ENCODE measurements around the gene EDIL3. TPM values are rescaled to one million over a fixed set of nuclear protein-coding genes. Genes with fewer than 3 reads are reported as not detected.

EDIL3 gene
- total and polyA plus RNA-seq, 10 of the 15 experiments (the other 5 are each of a cell fraction or from before 2014, with no cell fraction given), result 0.01 to 0.62 (median 0.20) TPM

GRCh38 chr5:84322646-84323045, 62.0 kb downstream of the EDIL3 start:
- Histone ChIP-seq H3K27me3 (replicated peaks in 1 of 2; ENCODE audit: control insufficient read depth in 2 of 2, insufficient read depth in 2 of 2, low read length in 1 of 2) (no peaks in the 10 kb centered on the region), H4K20me1 (ENCODE audit: control insufficient read depth, insufficient read depth) (no peaks in the 10 kb centered on the region), H3K4me1 (ENCODE audit: control insufficient read depth, insufficient read depth, low read length) (no peaks in the 10 kb centered on the region), H3K9ac (ENCODE audit: control insufficient read depth, insufficient read depth, low read length) (no peak overlapping the region), H3K9me3 (replicated peaks; ENCODE audit: control insufficient read depth, insufficient read depth, low read length) (no peaks in the 10 kb centered on the region), H3K27ac (ENCODE audit: control insufficient read depth, insufficient read depth) (no peak overlapping the region), H3K79me2 (ENCODE audit: control insufficient read depth, insufficient read depth, low read length) (no peaks in the 10 kb centered on the region), H3K4me3 (no peak overlapping the region), H3K4me2 (ENCODE audit: control insufficient read depth, insufficient read depth) (no peak overlapping the region), H2AFZ (ENCODE audit: control insufficient read depth, low read depth, low read length) (no peak overlapping the region), H3K36me3 (ENCODE audit: control insufficient read depth in 2 of 2, insufficient read depth in 2 of 2, low read length in 1 of 2) (no peaks in the 10 kb centered on the region)
- ATAC-seq (no peak), FAIRE-seq (no peak), DNase-seq (ENCODE audit: low read depth, low spot score) (no peak)
- ChIA-PET POLR2A (no interaction called here), SMC1A (ENCODE audit: uncharacterized antibody, unreplicated experiment) (no interaction called here), RAD21 (ENCODE audit: unreplicated experiment) (no interaction called here), CTCF (no interaction called here)
- intact Hi-C loops (cut with micrococcal nuclease; ENCODE audit: unreplicated experiment), result no loop called here
- WGBS (ENCODE audit: insufficient coverage, insufficient replicate concordance, low lambda C conversion rate, missing lambda C conversion rate), result 21% methylated on average over 3 of the region's 3 CpGs
- in situ Hi-C loops (cut with MboI), result no loop called here
- TF ChIP-seq EGR1 (IDR thresholded peaks at IDR 0.05; ENCODE audit: borderline replicate concordance in 1 of 2, low read depth in 2 of 2, low read length in 2 of 2) (no peak), JUND (IDR thresholded peaks at IDR 0.05; ENCODE audit: low read depth, low read length) (no peak), ZNF384 (IDR thresholded peaks at IDR 0.05; ENCODE audit: borderline replicate concordance, low read depth, low read length) (no peak), KAT2A (conservative IDR thresholded peaks at IDR 0.05; ENCODE audit: control insufficient read depth, low read depth, low read length) (no peak), CUX1 (IDR thresholded peaks at IDR 0.05; ENCODE audit: insufficient replicate concordance, low read depth, low read length) (no peak), BMI1 (IDR thresholded peaks at IDR 0.05; ENCODE audit: borderline replicate concordance) (no peak), EP300 (IDR thresholded peaks at IDR 0.05; ENCODE audit: borderline replicate concordance in 1 of 2, control insufficient read depth in 1 of 2, low read depth in 2 of 2, low read length in 2 of 2) (no peak), E2F4 (IDR thresholded peaks at IDR 0.05; ENCODE audit: low read depth, low read length) (no peak), NKRF (conservative IDR thresholded peaks at IDR 0.05) (no peak), PML (IDR thresholded peaks at IDR 0.05; ENCODE audit: low read length) (no peak), ZBTB11 (CRISPR knock-in tag; IDR thresholded peaks at IDR 0.05) (no peak)
- no TSS peak for BruUV-seq (replicated peaks)
